ENCODE measurements around the gene PTPDC1.

DNA sequence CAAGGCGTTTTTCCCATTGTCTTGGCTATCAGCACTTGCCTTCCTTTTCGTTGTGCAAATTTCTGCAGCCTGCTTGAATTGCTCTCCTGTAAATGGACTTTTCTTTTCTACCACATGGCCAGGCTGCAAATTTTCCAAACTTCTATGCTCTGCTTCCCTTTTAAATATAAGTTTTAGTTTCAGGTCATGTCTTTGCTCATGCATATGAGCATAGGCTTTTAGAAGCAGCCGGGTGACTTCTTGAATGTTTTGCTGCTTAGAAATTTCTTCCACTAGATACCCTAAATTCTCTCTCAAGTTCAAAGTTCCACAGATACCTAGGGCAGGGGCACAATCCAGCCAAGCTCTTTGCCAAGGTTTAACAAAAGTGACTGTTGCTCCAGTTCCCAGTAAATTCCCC lies 22.4 kb upstream of the PTPDC1 start:
- TF ChIP-seq POLR2A (IDR thresholded peaks at IDR 0.05; ENCODE audit: low read length) (no peak), GATA1 (IDR thresholded peaks at IDR 0.05; ENCODE audit: low read depth, low read length) (no peak)
